ENCODE measurements around the gene SHMT1. TPM values are rescaled to one million over a fixed set of nuclear protein-coding genes. Genes with fewer than 3 reads are reported as not detected.

Gene SHMT1
- total and polyA plus RNA-seq, 2 of the 4 experiments (the other 2 are of a cell fraction): 7.5 to 8.1 TPM

- Histone ChIP-seq H3K9ac (ENCODE audit: low read depth, low read length) (no peak overlapping the region), H2AFZ (replicated peaks; ENCODE audit: low read length, poor library complexity) (peak overlapping the region; percentile 88)
- intact Hi-C loops (cut with micrococcal nuclease): no loop called here
These were observed 1.3 kb downstream of the SHMT1 start for GRCh38 chr17:18361837-18362697.

More at GRCh38 chr17:18361837-18362697, 1.3 kb downstream of the SHMT1 start:
- H2BK5ac ChIP-seq (ENCODE audit: low read depth, low read length, poor library complexity, severe bottlenecking): no peak overlapping the region
- H3K9me1 ChIP-seq (ENCODE audit: insufficient read depth, low read length): 0 out of 2 replicates have a peak, but pooled peaks cover 2% of the 10 kb centered on the region
- no peak for ATAC-seq (ENCODE audit: low read depth)
- H3K36me3 ChIP-seq (ENCODE audit: control insufficient read depth, insufficient read depth, low read length): no peaks in the 10 kb centered on the region
- H3K27me3 ChIP-seq (ENCODE audit: control insufficient read depth, insufficient read depth, low read length): no peaks in the 10 kb centered on the region
- no peak overlapping the region for H3K56ac ChIP-seq (ENCODE audit: extremely low read depth, insufficient read depth, low read length)
- peak overlapping the region; percentile 52 for H2AK9ac ChIP-seq (replicated peaks; ENCODE audit: low read depth, low read length, poor library complexity)
- peaks cover 6 to 11% of the 10 kb centered on the region in 2 experiments; a peak in 3 of 4 replicates for H3K79me1 ChIP-seq (ENCODE audit: low read depth in 1 of 2, low read length in 2 of 2)
- no peak overlapping the region for H2AK5ac ChIP-seq (ENCODE audit: low read depth, low read length)
- peak overlapping the region; percentile 81; the same call in 1 of the 2 replicates for H3K4me2 ChIP-seq (ENCODE audit: low read depth, low read length)
- H4K5ac ChIP-seq (ENCODE audit: low read depth, low read length): no peak overlapping the region
- H3K18ac ChIP-seq (ENCODE audit: low read depth, low read length): no peak overlapping the region
- no peak overlapping the region for H2BK120ac ChIP-seq (ENCODE audit: low read depth, low read length)
- peak overlapping the region; percentile 62; the same call in 1 of the 2 replicates for H3K4me3 ChIP-seq (ENCODE audit: insufficient read depth, low read depth, low read length)
- H3K27ac ChIP-seq (ENCODE audit: insufficient read depth, low read length): no peak overlapping the region
- no peaks in the 10 kb centered on the region for H3K9me3 ChIP-seq (ENCODE audit: control insufficient read depth, insufficient read depth, low read length)
- 0 out of 2 replicates have a peak overlapping the region, but pooled peaks have one; percentile 52 for H3K23ac ChIP-seq (ENCODE audit: low read depth, low read length)
- DNase-seq: no peak
- ChIA-PET POLR2A (ENCODE audit: unreplicated experiment) (no interaction called here), CTCF (no interaction called here)
- no peak for TF ChIP-seq POLR2A (IDR thresholded peaks at IDR 0.05; ENCODE audit: low read depth, low read length)
- TF ChIP-seq, protein P1, sequence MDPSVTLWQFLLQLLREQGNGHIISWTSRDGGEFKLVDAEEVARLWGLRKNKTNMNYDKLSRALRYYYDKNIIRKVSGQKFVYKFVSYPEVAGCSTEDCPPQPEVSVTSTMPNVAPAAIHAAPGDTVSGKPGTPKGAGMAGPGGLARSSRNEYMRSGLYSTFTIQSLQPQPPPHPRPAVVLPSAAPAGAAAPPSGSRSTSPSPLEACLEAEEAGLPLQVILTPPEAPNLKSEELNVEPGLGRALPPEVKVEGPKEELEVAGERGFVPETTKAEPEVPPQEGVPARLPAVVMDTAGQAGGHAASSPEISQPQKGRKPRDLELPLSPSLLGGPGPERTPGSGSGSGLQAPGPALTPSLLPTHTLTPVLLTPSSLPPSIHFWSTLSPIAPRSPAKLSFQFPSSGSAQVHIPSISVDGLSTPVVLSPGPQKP (IDR thresholded peaks at IDR 0.05; ENCODE audit: borderline replicate concordance, low read depth, low read length): no peak
- TF ChIP-seq MAZ (IDR thresholded peaks at IDR 0.05; ENCODE audit: borderline replicate concordance, low read depth, low read length): no peak
- no peak for TF ChIP-seq CEBPB (IDR thresholded peaks at IDR 0.05; ENCODE audit: low read depth, low read length)
- TF ChIP-seq NFE2L2 (IDR thresholded peaks at IDR 0.05; ENCODE audit: low read depth, low read length): no peak
- TF ChIP-seq RAD21 (IDR thresholded peaks at IDR 0.05; ENCODE audit: low read length): no peak
- TF ChIP-seq, protein P2, sequence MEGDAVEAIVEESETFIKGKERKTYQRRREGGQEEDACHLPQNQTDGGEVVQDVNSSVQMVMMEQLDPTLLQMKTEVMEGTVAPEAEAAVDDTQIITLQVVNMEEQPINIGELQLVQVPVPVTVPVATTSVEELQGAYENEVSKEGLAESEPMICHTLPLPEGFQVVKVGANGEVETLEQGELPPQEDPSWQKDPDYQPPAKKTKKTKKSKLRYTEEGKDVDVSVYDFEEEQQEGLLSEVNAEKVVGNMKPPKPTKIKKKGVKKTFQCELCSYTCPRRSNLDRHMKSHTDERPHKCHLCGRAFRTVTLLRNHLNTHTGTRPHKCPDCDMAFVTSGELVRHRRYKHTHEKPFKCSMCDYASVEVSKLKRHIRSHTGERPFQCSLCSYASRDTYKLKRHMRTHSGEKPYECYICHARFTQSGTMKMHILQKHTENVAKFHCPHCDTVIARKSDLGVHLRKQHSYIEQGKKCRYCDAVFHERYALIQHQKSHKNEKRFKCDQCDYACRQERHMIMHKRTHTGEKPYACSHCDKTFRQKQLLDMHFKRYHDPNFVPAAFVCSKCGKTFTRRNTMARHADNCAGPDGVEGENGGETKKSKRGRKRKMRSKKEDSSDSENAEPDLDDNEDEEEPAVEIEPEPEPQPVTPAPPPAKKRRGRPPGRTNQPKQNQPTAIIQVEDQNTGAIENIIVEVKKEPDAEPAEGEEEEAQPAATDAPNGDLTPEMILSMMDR (conservative IDR thresholded peaks at IDR 0.05; ENCODE audit: low read depth, low read length): no peak
- no peak for TF ChIP-seq RFX5 (IDR thresholded peaks at IDR 0.05; ENCODE audit: low read depth, low read length)
- no peak for TF ChIP-seq RCOR1 (IDR thresholded peaks at IDR 0.05; ENCODE audit: insufficient replicate concordance, low read length)
- TF ChIP-seq, protein P3, sequence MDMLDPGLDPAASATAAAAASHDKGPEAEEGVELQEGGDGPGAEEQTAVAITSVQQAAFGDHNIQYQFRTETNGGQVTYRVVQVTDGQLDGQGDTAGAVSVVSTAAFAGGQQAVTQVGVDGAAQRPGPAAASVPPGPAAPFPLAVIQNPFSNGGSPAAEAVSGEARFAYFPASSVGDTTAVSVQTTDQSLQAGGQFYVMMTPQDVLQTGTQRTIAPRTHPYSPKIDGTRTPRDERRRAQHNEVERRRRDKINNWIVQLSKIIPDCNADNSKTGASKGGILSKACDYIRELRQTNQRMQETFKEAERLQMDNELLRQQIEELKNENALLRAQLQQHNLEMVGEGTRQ (IDR thresholded peaks at IDR 0.05; ENCODE audit: low read depth, low read length): no peak
- no peak for TF ChIP-seq MAFK (IDR thresholded peaks at IDR 0.05; ENCODE audit: low read depth, low read length)
- no peak for TF ChIP-seq SMC3 (IDR thresholded peaks at IDR 0.05; ENCODE audit: low read depth, low read length)
- peak overlapping the region; percentile 10; the same call in 1 of the 2 replicates for H3K14ac ChIP-seq (replicated peaks; ENCODE audit: low read depth, low read length)
- 51 to 100% methylated on average over 2 to 7 of the region's 15 CpGs for WGBS, 2 experiments (ENCODE audit: extremely low coverage in 2 of 2, insufficient read length in 1 of 2)
- in situ Hi-C loops (cut with MboI; ENCODE audit: low sequenced_read_pairs): no loop called here
- dilution Hi-C loops (cut with HindIII; ENCODE audit: low sequenced_read_pairs, unreplicated experiment): no loop called here
- H2BK15ac ChIP-seq (ENCODE audit: low read depth, low read length): no peak overlapping the region
- no peaks in the 10 kb centered on the region for H4K20me1 ChIP-seq (ENCODE audit: insufficient read depth, low read length)
- H3K4me1 ChIP-seq (ENCODE audit: control insufficient read depth, insufficient read depth, low read length): peaks cover 3% of the 10 kb centered on the region; the same call in 1 of the 2 replicates
- H4K8ac ChIP-seq (ENCODE audit: low read depth in 2 of 2, low read length in 2 of 2): peak overlapping the region in 1 of 2 experiments; percentile 47; a peak in 2 of 4 replicates
- H4K91ac ChIP-seq (ENCODE audit: insufficient read depth, low read depth, low read length): no peak overlapping the region
- no peak overlapping the region for H2BK20ac ChIP-seq (ENCODE audit: low read depth, low read length)
- H3K4ac ChIP-seq (ENCODE audit: low read depth, low read length): no peak overlapping the region
- no TSS peak for BruUV-seq (replicated peaks)

Measured in IMR-90 (cell line).